ELF-1 (cell line): ENCODE results near the gene RETREG1.

Source experiments
- DNase-seq: peaks from one replicate; pipeline ENCODE4 v3.0.0-alpha.2; 2016; ENCODE audit warnings: low read depth, low spot score

RETREG1 gene

DNA sequence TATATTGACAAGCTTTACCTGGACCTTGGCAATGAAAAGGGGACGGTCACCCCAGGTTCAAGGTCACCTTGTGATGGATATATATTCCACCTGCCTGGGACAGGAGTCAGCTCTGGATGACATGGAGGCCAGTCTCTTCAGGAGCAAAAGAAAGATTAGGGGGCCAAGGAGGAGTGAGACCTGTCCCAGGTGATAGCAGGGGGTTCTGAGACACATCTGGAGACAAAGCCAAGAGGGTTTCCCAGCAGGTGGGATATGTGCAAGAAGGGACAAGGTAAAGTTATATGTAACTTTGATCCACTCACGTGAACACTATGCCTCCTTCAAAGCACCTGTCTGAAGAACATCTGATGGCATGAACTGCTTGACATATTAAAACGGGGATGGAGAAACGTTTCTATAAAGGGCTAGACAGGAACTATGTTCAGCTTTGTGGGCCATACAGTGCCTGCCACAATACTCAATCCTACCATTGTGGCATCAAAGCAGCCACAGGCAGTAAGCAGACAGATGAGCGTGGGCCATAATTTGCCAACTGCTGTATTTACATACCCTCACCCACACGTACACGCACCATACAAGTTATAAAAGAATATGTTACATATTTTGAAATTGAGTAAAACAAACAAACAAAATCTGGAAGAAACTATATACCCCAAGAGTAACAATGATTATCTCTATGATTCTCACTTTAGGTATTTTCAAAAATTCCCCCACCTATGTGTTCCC is 88.3 kb downstream of the RETREG1 start:
- DNase-seq = no peak

DNA sequence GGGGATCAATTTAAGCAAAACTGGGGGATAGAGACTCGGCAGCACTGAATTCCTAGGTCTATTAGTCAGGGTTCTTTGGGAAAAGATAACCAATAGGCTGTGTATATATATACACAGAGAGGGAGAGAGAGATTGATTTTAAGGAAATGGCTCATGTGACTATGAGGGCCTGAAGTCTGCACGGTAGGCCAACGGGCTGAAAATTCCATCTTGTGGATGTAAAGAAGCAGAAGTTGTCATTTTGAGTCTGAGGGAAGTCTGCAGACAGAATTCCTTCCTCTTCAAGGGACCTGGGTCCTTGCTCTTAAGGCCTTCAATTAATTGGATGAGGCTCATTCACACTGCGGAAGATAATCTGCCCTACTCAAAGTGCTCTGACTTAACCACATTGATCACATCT is 91.1 kb downstream of the RETREG1 start:
- DNase-seq = no peak

DNA sequence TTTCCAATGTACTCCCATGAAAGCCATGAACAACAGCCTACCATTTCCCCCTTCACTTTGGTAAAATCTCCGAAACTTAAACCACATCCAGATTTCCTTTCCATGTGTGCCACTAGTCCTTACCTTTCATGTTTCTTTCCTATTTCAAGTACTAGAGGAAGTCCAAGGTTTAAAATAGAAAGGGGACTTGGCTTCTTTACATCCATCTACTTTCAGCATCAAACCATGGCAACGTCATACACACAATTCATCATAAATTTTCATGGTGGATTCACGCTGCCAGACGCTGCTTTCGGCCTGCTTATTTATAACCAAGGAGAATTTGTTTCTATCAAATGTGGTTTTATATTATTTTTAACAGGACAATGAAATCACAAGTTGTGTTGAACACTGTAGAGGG is 92.5 kb downstream of the RETREG1 start:
- DNase-seq = no peak

GRCh38 chr5:16521521-16522483 is 95.0 kb downstream of the RETREG1 start:
- DNase-seq = no peak

DNA sequence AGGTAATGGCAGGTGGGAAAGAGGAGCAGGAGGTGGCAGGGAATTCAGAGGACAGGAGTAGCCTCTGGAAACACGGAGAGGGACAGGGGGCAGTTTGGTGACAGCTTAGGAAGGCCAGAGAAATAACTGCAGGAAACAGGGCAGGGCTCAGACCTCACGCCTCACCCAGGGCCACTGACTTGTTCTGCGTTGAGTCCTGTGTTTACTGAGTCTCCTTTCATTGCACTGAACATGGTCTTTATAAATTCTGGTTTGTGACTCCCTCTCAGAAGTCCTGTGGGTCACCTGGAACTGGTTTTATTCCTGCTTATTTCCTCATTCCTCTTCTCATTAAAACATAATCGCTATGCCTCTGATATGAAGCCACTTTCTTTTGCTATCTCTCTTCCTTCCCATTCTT is 96.0 kb downstream of the RETREG1 start:
- no peak for DNase-seq

- no peak for DNase-seq
These were observed 97.4 kb downstream of the RETREG1 start for GRCh38 chr5:16519435-16519834.

GRCh38 chr5:16518606-16519005 is 98.2 kb downstream of the RETREG1 start:
- DNase-seq = no peak

DNA sequence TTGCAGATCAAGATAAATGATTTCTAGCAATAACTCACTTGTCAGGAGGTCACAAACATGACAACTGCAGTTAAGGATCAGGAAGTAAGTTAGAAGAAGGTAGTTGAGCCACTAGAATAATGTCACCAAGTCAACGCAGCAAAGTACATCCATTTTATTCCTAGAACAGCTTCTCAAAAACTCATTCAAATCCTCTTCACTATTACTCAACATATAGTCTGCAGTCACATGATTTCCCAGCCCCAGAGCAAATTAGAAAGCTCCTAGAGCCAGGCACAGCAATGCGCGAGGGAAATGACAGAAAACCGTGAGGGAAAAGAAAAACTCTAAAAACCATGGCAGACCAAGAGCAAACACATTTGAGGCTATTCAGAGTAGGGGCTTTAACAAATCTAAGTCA is 101.3 kb downstream of the RETREG1 start:
- no peak for DNase-seq

DNA sequence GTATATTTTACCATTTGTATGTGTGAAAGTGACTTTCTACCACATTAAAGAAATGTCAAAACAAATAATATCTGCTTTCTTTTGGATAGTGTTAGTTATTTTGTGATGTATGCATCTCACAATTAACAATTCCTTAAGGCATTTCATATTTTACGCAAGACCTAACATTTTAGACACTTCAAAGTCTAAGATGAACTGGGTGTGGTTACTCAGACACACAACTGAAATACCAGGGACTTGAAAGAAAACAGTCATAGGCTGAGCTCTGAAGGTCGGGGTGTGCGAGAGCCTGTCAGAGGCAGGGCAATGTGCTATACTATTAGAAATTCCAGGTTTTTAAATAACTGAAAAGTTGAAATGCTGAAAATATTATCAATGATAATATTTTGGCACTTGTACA is 106.7 kb downstream of the RETREG1 start:
- DNase-seq = no peak

GRCh38 chr5:16508730-16509531 is 107.9 kb downstream of the RETREG1 start:
- peak; percentile 94 for DNase-seq

DNA sequence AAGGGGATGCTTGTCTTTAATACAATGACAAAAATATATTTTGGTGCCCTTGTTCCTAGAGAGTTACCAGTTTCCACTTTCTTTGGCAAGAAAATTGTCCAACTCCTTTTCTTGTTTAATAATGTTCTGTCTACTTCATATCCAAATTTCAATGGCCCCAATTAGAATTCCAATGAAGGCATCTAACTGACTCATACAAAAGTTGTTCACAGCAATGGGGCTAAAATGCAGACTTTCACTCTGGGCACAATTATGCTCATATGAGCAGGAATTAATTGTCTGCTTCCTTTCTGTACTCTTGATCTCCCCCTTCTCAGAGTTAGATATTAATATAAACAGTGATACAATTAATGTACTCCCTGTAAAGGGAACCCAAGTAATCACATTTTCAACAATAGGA is 109.1 kb downstream of the RETREG1 start:
- DNase-seq = no peak

GRCh38 chr5:16505904-16506303 is 110.9 kb downstream of the RETREG1 start:
- no peak for DNase-seq

DNA sequence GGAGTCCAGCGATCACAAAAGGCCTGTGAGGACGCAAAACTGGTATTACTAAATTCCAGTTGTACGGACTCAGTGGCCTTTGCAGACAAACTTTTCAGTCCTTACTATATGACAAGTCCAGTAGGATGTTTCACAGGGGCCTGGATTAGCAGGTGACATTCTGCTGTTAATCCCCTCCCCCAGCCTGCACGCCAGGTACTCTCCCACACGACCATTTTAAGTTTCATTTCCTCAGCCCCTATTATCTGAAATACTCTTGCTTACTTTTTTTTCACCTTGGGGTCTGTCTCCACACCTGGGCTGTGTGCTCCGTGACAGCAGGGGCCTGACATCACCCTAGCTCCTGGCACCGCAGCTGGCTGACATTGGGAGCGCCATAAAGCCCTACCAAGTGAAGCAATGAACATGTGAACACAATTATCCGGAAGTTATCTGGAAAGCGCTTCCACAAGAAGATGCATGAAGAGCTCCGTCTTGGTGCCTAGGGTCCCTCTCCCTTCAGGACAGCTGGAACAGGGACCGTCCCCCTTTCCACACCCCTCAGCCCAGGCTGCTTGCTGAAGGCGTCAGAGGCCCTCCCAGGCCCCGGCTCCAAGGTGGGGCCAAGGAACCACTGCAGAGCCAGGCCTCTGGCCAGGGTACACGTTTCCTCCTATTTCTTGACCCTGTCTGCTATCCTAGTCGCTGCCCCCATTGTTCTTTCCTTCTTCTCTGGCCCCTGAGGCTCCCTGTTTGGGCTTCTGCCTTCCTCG is 111.5 kb downstream of the RETREG1 start:
- DNase-seq = no peak

DNA sequence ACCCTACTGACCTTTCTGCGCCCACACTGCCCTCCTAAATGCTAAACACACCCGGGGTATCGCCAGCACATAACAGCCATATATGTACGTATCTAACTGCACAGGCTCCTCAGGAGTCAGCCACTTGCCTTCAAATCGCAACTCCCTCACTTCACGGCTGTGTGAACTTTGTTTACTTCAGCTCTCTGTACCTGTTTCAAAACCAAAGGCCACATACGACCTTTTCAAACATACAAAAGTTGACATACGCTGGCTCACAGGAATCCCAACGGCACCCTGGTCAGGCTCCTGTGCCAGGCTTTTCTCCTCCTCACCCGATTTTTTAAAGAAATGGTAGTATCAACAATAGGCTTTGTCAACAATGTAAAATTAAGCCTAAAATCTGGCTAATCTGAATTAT is 112.2 kb downstream of the RETREG1 start:
- no peak for DNase-seq

- peak; percentile 11 for DNase-seq
These were observed 113.9 kb downstream of the RETREG1 start for GRCh38 chr5:16502866-16503265.

DNA sequence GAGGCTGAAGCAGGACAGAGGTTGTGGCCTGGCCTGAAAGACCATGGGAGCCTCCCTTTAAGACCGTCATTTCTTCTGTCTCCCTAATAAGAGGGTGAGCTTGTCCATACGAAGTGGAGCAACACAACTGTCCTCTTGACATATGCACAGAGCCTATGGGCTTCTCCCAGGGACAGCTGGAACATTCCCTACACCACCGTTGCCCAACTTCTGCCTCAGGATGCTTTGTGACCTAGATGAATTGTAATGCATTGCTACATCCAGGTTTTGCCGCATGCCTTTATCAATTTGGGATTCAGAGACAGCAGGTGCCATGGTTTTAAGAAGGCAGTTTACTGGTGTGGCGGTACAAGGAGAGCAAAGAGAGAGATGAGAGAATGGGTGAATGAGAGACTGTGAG is 116.8 kb downstream of the RETREG1 start:
- no peak for DNase-seq

DNA sequence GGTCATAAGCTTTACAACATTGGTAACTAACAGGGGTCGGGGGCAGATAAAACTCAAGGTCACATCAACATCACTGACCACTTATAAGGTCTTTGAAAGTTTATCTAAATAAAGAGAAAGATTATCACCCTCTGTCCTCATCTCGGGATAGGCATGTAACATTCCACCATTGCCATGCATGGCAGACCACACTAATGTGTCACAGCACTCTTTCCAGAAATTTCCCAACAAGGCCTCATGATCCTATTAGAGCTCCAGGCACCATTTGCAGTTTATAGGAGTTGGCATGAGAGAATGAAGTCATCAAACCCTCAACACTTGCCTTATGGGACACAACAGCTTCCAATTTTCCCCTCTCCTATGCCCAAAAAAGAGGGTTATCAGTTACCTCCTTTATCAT is 119.3 kb downstream of the RETREG1 start:
- DNase-seq = no peak

DNA sequence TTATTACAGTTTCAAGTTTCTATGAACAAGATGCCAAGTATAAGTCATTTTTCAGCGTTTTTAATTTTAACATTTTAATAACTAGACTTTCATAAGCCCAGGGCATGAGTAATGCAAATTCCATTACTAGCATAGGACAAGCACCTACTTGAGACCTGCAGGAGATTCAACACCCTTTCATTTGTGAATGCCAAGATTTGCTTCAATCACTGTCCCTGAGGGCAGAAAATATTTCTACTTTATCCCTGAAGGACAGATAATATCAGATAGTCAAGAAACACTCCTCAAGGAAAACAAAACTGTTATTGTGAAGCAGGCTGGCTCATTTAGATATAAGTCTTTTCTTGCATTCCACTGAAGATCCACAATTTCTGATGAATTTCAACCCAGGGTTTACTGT is 123.5 kb downstream of the RETREG1 start:
- no peak for DNase-seq

- DNase-seq = no peak
These were observed 124.2 kb downstream of the RETREG1 start for GRCh38 chr5:16492398-16493140.

DNA sequence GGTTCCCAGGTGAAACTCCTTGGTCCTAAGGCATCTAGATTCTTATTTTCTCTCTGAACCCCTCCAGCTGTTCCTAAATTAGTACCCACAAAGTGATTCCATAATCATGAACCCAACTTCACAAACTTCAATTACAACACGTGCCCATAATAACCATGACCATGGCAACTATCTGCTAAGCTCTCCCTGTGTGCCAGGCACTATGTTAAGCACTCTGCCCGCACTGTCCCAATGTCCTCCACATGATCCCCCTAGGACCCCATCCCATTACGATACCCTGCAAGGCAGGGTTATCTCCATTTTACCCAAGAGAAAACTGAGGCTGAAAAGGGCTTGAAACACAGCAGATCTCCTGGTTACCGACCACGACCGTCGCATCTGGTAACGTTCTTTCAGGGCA is 125.9 kb downstream of the RETREG1 start:
- DNase-seq = no peak
